ENCODE measurements around the gene PRDM5. TPM values are rescaled to one million over a fixed set of nuclear protein-coding genes. Genes with fewer than 3 reads are reported as not detected.

Gene PRDM5
- total and polyA plus RNA-seq, 2 of the 13 experiments (the other 11 are each of a cell fraction or from before 2014, with no cell fraction given): not detected

DNA sequence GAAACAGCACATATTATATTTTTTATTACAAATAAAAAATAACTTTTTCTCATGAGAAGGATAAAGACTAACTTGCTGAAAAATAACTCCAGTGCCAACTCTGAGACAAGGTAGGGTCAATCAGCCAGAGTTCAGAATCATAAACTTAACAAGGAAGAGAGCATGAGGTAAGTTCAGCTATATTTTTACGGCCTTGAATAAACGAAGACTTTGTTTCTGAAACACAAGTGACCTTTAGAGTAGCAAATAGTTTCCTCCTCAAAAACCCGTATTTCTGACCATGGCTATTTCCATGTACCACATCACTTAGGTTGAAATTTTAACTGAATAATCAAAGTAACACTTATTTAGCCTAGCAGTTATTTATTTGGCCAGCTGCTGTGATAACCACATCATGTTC is 45.5 kb downstream of the PRDM5 start:
- in situ Hi-C loops (cut with HindIII; ENCODE audit: extremely low pct_ligation_motif_present, low pct_unique_long_range_greater_than_20kb): no loop called here
- Histone ChIP-seq H3K9me3 (ENCODE audit: low read length) (no peaks in the 10 kb centered on the region), H3K27ac (ENCODE audit: extremely low read length, insufficient read depth, low read length) (no peak overlapping the region), H4K20me1 (ENCODE audit: insufficient read depth, low read length) (no peaks in the 10 kb centered on the region), H3K4me1 (ENCODE audit: insufficient read depth, low read length) (no peaks in the 10 kb centered on the region), H3K27me3 (ENCODE audit: control insufficient read depth in 1 of 2, insufficient read depth in 2 of 2, low read length in 2 of 2) (no peaks in the 10 kb centered on the region), H3K79me2 (ENCODE audit: insufficient read depth, low read length) (no peaks in the 10 kb centered on the region), H3K9ac (ENCODE audit: insufficient read depth, low read depth, low read length) (no peak overlapping the region), H2AFZ (ENCODE audit: low read length) (no peak overlapping the region), H3K4me3 (replicated peaks in 1 of 3; ENCODE audit: insufficient read depth in 1 of 3, low read depth in 2 of 3, low read length in 3 of 3) (no peak overlapping the region), H3K4me2 (ENCODE audit: low read depth, low read length) (no peak overlapping the region), H3K36me3 (replicated peaks in 1 of 2; ENCODE audit: control insufficient read depth in 1 of 2, insufficient read depth in 2 of 2, low read length in 2 of 2) (no peaks in the 10 kb centered on the region)
- ATAC-seq: no peak
- FAIRE-seq: no peak
- intact Hi-C loops (cut with micrococcal nuclease; ENCODE audit: unreplicated experiment): no loop called here
- DNase-seq (ENCODE audit: low spot score): no peak
- ChIA-PET POLR2A (no interaction called here), CTCF (ENCODE audit: low intra/inter-chr PET ratio, low total read pairs) (no interaction called here)
- WGBS (ENCODE audit: low lambda C conversion rate): 2% methylated on average over 3 of the region's 3 CpGs
- no TSS peak for BruUV-seq (replicated peaks)
- TF ChIP-seq, protein P1, sequence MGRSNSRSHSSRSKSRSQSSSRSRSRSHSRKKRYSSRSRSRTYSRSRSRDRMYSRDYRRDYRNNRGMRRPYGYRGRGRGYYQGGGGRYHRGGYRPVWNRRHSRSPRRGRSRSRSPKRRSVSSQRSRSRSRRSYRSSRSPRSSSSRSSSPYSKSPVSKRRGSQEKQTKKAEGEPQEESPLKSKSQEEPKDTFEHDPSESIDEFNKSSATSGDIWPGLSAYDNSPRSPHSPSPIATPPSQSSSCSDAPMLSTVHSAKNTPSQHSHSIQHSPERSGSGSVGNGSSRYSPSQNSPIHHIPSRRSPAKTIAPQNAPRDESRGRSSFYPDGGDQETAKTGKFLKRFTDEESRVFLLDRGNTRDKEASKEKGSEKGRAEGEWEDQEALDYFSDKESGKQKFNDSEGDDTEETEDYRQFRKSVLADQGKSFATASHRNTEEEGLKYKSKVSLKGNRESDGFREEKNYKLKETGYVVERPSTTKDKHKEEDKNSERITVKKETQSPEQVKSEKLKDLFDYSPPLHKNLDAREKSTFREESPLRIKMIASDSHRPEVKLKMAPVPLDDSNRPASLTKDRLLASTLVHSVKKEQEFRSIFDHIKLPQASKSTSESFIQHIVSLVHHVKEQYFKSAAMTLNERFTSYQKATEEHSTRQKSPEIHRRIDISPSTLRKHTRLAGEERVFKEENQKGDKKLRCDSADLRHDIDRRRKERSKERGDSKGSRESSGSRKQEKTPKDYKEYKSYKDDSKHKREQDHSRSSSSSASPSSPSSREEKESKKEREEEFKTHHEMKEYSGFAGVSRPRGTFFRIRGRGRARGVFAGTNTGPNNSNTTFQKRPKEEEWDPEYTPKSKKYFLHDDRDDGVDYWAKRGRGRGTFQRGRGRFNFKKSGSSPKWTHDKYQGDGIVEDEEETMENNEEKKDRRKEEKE (IDR thresholded peaks at IDR 0.05): no peak
- TF ChIP-seq SOX6 (IDR thresholded peaks at IDR 0.05): no peak
- TF ChIP-seq SOX6 (CRISPR knock-in tag; IDR thresholded peaks at IDR 0.05): no peak

DNA sequence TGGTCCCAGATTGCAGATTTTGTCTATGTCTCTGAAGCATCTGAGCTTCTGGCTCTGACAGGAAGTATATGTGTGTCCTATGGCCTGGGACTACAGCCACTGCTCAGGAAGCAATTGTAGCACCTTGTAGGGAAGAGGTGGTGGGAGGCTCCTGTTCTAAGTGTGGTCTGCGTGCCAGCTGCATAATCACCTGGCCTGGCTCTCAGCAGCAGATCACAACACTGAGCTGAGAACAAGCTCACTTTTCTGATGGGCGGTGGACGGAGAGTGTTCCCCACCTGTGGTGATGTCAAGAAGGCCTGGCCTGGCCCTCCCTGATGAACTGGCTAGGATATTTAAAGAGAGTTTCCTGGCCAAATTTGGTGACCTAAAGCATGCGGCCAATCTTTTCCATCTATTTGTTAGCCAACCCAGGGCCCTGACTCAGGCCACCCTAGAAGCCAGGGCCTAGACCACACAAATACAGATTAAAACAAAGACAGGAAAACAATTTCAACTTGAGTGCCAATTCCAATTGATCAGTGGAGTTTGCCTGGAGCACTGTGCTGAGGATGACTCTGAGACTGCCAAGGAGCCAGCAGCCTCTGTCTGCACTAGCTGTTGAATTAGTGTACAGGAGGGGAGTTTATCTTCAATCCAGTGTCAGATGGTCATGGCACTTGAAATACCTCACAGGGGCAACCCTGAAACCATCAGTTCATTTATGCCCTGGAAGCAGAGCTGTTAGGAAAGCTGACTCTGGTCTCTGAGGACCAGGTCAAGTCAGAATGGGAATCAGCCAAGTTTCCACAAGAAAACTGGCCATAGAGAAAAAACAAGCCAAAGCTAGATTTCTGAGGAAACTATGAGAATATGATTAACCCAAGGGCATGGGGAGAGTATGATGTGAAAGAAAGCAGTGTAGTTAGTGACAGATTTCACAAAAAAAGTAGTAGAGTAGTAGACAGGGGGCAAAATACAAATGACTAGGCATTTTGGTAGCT is 47.4 kb downstream of the PRDM5 start:
- no peaks in the 10 kb centered on the region for H4K20me1 ChIP-seq (ENCODE audit: insufficient read depth, low read length)
- no peaks in the 10 kb centered on the region for H3K4me1 ChIP-seq (ENCODE audit: insufficient read depth, low read length)
- BruUV-seq (replicated peaks): no TSS peak
- FAIRE-seq (no peak), DNase-seq (ENCODE audit: low spot score) (no peak), ATAC-seq (no peak)
- H3K36me3 ChIP-seq (replicated peaks in 1 of 2; ENCODE audit: control insufficient read depth in 1 of 2, insufficient read depth in 2 of 2, low read length in 2 of 2): no peaks in the 10 kb centered on the region
- H3K4me2 ChIP-seq (ENCODE audit: low read depth, low read length): no peak overlapping the region
- POLR2A ChIA-PET: no interaction called here
- 20% methylated on average over 4 of the region's 4 CpGs for WGBS (ENCODE audit: low lambda C conversion rate)
- H3K27ac ChIP-seq (ENCODE audit: extremely low read length, insufficient read depth, low read length): no peak overlapping the region
- H3K4me3 ChIP-seq (replicated peaks in 1 of 3; ENCODE audit: insufficient read depth in 1 of 3, low read depth in 2 of 3, low read length in 3 of 3): no peak overlapping the region
- CTCF ChIA-PET (ENCODE audit: low intra/inter-chr PET ratio, low total read pairs): no interaction called here
- H3K79me2 ChIP-seq (ENCODE audit: insufficient read depth, low read length): no peaks in the 10 kb centered on the region
- in situ Hi-C loops (cut with HindIII; ENCODE audit: extremely low pct_ligation_motif_present, low pct_unique_long_range_greater_than_20kb) (no loop called here), intact Hi-C loops (cut with micrococcal nuclease; ENCODE audit: unreplicated experiment) (no loop called here)
- no peaks in the 10 kb centered on the region for H3K9me3 ChIP-seq (ENCODE audit: low read length)
- no peak overlapping the region for H3K9ac ChIP-seq (ENCODE audit: insufficient read depth, low read depth, low read length)
- no peak overlapping the region for H2AFZ ChIP-seq (ENCODE audit: low read length)
- no peaks in the 10 kb centered on the region for H3K27me3 ChIP-seq (ENCODE audit: control insufficient read depth in 1 of 2, insufficient read depth in 2 of 2, low read length in 2 of 2)
- TF ChIP-seq, protein P2, sequence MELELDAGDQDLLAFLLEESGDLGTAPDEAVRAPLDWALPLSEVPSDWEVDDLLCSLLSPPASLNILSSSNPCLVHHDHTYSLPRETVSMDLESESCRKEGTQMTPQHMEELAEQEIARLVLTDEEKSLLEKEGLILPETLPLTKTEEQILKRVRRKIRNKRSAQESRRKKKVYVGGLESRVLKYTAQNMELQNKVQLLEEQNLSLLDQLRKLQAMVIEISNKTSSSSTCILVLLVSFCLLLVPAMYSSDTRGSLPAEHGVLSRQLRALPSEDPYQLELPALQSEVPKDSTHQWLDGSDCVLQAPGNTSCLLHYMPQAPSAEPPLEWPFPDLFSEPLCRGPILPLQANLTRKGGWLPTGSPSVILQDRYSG (CRISPR knock-in tag; IDR thresholded peaks at IDR 0.05): no peak
- TF ChIP-seq CREB1 (IDR thresholded peaks at IDR 0.05) (no peak), CREB1 (CRISPR knock-in tag; IDR thresholded peaks at IDR 0.05) (no peak), HNRNPK (IDR thresholded peaks at IDR 0.05; ENCODE audit: low read depth, low read length, poor library complexity, severe bottlenecking) (no peak)
- TF ChIP-seq, protein P3, sequence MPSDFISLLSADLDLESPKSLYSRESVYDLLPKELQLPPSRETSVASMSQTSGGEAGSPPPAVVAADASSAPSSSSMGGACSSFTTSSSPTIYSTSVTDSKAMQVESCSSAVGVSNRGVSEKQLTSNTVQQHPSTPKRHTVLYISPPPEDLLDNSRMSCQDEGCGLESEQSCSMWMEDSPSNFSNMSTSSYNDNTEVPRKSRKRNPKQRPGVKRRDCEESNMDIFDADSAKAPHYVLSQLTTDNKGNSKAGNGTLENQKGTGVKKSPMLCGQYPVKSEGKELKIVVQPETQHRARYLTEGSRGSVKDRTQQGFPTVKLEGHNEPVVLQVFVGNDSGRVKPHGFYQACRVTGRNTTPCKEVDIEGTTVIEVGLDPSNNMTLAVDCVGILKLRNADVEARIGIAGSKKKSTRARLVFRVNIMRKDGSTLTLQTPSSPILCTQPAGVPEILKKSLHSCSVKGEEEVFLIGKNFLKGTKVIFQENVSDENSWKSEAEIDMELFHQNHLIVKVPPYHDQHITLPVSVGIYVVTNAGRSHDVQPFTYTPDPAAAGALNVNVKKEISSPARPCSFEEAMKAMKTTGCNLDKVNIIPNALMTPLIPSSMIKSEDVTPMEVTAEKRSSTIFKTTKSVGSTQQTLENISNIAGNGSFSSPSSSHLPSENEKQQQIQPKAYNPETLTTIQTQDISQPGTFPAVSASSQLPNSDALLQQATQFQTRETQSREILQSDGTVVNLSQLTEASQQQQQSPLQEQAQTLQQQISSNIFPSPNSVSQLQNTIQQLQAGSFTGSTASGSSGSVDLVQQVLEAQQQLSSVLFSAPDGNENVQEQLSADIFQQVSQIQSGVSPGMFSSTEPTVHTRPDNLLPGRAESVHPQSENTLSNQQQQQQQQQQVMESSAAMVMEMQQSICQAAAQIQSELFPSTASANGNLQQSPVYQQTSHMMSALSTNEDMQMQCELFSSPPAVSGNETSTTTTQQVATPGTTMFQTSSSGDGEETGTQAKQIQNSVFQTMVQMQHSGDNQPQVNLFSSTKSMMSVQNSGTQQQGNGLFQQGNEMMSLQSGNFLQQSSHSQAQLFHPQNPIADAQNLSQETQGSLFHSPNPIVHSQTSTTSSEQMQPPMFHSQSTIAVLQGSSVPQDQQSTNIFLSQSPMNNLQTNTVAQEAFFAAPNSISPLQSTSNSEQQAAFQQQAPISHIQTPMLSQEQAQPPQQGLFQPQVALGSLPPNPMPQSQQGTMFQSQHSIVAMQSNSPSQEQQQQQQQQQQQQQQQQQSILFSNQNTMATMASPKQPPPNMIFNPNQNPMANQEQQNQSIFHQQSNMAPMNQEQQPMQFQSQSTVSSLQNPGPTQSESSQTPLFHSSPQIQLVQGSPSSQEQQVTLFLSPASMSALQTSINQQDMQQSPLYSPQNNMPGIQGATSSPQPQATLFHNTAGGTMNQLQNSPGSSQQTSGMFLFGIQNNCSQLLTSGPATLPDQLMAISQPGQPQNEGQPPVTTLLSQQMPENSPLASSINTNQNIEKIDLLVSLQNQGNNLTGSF (CRISPR knock-in tag; IDR thresholded peaks at IDR 0.05): no peak
